A673 (cell line): ENCODE data around the gene IKBIP. TPM values are rescaled to one million over a fixed set of nuclear protein-coding genes. Genes with fewer than 3 reads are reported as not detected.

Experiments used
- BruUV-seq: library from RNA; stranded (reverse); fragments of 400-500 nt; replicated peaks from 2 replicates; lab custom pipeline; 2021; lab: Mats Ljungman, UMichigan
- CTCF ChIA-PET: fragments of 300-600 bp; sonication (Branson Sonifier 250); formaldehyde crosslinking; loops from one replicate; lab custom pipeline; 2022; ENCODE audit warnings: antibody characterized with exemption; lab: Charles Lee
- POLR2A ChIA-PET: fragments of 300-600 bp; sonication (Branson Sonifier 250); formaldehyde crosslinking; loops from one replicate; lab custom pipeline; 2022; ENCODE audit warnings: antibody characterized with exemption; ENCODE audit not compliant: low non-redundant PET; lab: Charles Lee
- DNase-seq: peaks from one replicate; pipeline ENCODE4 v3.0.0-alpha.2; 2015; ENCODE audit warnings: low spot score
- H3K27ac ChIP-seq: fragments of 200-600 bp; sonication (generic); 2 replicates; pipeline ENCODE4 v1.5.1; 2016; ENCODE audit warnings: mixed run types, low read depth, mild to moderate bottlenecking, mixed read lengths, antibody characterized with exemption, low read length; ENCODE audit not compliant: poor library complexity, severe bottlenecking
- H3K27me3 ChIP-seq: fragments of 200-600 bp; sonication (generic); replicated peaks from 2 replicates; pipeline ENCODE4 v1.6.1; 2017; ENCODE audit warnings: mixed run types, low read depth, mild to moderate bottlenecking, mixed read lengths, antibody characterized with exemption, low read length; ENCODE audit not compliant: insufficient read depth, poor library complexity
- H3K36me3 ChIP-seq: fragments of 200-600 bp; sonication (generic); 2 replicates; pipeline ENCODE4 v1.6.1; 2016; ENCODE audit warnings: mixed run types, mild to moderate bottlenecking, mixed read lengths, antibody characterized with exemption, low read length; ENCODE audit not compliant: insufficient read depth, poor library complexity, severe bottlenecking
- H3K4me1 ChIP-seq: fragments of 200-600 bp; sonication (generic); 2 replicates; pipeline ENCODE4 v1.6.1; 2017; ENCODE audit warnings: mixed run types, mild to moderate bottlenecking, mixed read lengths, antibody characterized with exemption, low read length; ENCODE audit not compliant: insufficient read depth, poor library complexity, severe bottlenecking
- H3K4me3 ChIP-seq: fragments of 200-600 bp; sonication (generic); 2 replicates; pipeline ENCODE4 v1.5.1; 2016; ENCODE audit warnings: low read depth, mixed run types, mild to moderate bottlenecking, mixed read lengths, low read length; ENCODE audit not compliant: poor library complexity, severe bottlenecking
- H3K9me3 ChIP-seq: fragments of 200-600 bp; sonication (generic); 2 replicates; pipeline ENCODE4 v1.6.1; 2016; ENCODE audit warnings: mixed run types, low read depth, mild to moderate bottlenecking, mixed read lengths, antibody characterized with exemption, low read length; ENCODE audit not compliant: poor library complexity, severe bottlenecking
- CTCF ChIP-seq: fragments of 300-800, 200-600 bp; sonication (generic); conservative IDR thresholded peaks from 2 replicates; pipeline ENCODE4 v1.5.1; 2017; ENCODE audit warnings: low read depth, mild to moderate bottlenecking, antibody characterized with exemption, low read length, moderate library complexity, mixed read lengths
- EZH2 ChIP-seq: fragments of 200-600 bp; sonication (generic); IDR thresholded peaks from 2 replicates; pipeline ENCODE4 v1.6.1; 2017; ENCODE audit warnings: borderline replicate concordance, low read depth, mild to moderate bottlenecking, mixed read lengths, antibody characterized with exemption, low read length; ENCODE audit not compliant: poor library complexity, severe bottlenecking
- intact Hi-C: fragments of 100-400 bp; cut with micrococcal nuclease; formaldehyde crosslinking; loops from one replicate; pipeline ENCODE4 v1.10.0; 2022; ENCODE audit not compliant: unreplicated experiment
- total RNA-seq: library from RNA; stranded (reverse); gene quantifications from 2 replicates; pipeline ENCODE4 v1.2.3, GENCODE V29; 2021

IKBIP gene
- total RNA-seq, 1 experiment from 2014 or later = 23.2 TPM

GRCh38 chr12:98618952-98619351 is 25.6 kb downstream of the IKBIP start:
- H3K4me3 ChIP-seq = no peak overlapping the region
- intact Hi-C loops = no loop called here
- peak; percentile 68 for DNase-seq
- H3K4me1 ChIP-seq = peaks cover 4% of the 10 kb centered on the region
- no peaks in the 10 kb centered on the region for H3K9me3 ChIP-seq
- no peak for TF ChIP-seq CTCF
- TF ChIP-seq EZH2 = no peak
- POLR2A ChIA-PET = no interaction called here
- no peaks in the 10 kb centered on the region for H3K36me3 ChIP-seq
- no TSS peak for BruUV-seq
- no peak overlapping the region for H3K27ac ChIP-seq
- H3K27me3 ChIP-seq = no peaks in the 10 kb centered on the region
- CTCF ChIA-PET = interaction anchor here (0.8 kb wide), 1 partner anchor 52 kb away, joined by 3 read pairs; no protein-coding TSS in a partner anchor

- no peak for DNase-seq
- no peaks in the 10 kb centered on the region for H3K9me3 ChIP-seq
- BruUV-seq = no TSS peak
- ChIA-PET POLR2A (no interaction called here), CTCF (no interaction called here)
- no peaks in the 10 kb centered on the region for H3K27me3 ChIP-seq
- no peak overlapping the region for H3K27ac ChIP-seq
- no peaks in the 10 kb centered on the region for H3K4me1 ChIP-seq
- TF ChIP-seq EZH2 (no peak), CTCF (no peak)
- H3K4me3 ChIP-seq = no peak overlapping the region
- intact Hi-C loops = no loop called here
- no peaks in the 10 kb centered on the region for H3K36me3 ChIP-seq
Observed at GRCh38 chr12:98612696-98613334, 31.8 kb downstream of the IKBIP start.

GRCh38 chr12:98610596-98610995 is 34.0 kb downstream of the IKBIP start:
- intact Hi-C loops = no loop called here
- Histone ChIP-seq H3K4me3 (no peak overlapping the region), H3K27ac (no peak overlapping the region), H3K9me3 (no peaks in the 10 kb centered on the region), H3K4me1 (no peaks in the 10 kb centered on the region), H3K36me3 (no peaks in the 10 kb centered on the region), H3K27me3 (no peaks in the 10 kb centered on the region)
- no peak for TF ChIP-seq EZH2
- no peak for TF ChIP-seq CTCF
- no TSS peak for BruUV-seq
- POLR2A ChIA-PET = no interaction called here
- CTCF ChIA-PET = no interaction called here
- no peak for DNase-seq
